Mesendoderm (in vitro differentiated cells): ENCODE measurements around the gene PRG3.

ENCODE experiments used
- DNase-seq: peaks from one replicate; pipeline ENCODE4 v3.0.0; 2013
- H2AK5ac ChIP-seq: 2 replicates; pipeline ENCODE4 v1.6.1; 2013; ENCODE audit warnings: low read length, inconsistent platforms
- H2BK120ac ChIP-seq: 2 replicates; pipeline ENCODE4 v1.6.1; 2013; ENCODE audit warnings: low read depth, mild to moderate bottlenecking, low read length, moderate library complexity, mixed read lengths
- H2BK15ac ChIP-seq: replicated peaks from 2 replicates; pipeline ENCODE4 v1.6.1; 2013; ENCODE audit warnings: low read depth, mild to moderate bottlenecking, moderate library complexity
- H2BK5ac ChIP-seq: 2 replicates; pipeline ENCODE4 v1.6.1; 2013; ENCODE audit warnings: low read length, inconsistent platforms
- H3K18ac ChIP-seq: 2 replicates; pipeline ENCODE4 v1.6.1; 2013; ENCODE audit warnings: mild to moderate bottlenecking, low read length, mixed read lengths
- H3K23ac ChIP-seq: one replicate; pipeline ENCODE4 v1.6.1; 2013; ENCODE audit warnings: low read length
- H3K27ac ChIP-seq: 2 replicates; pipeline ENCODE4 v1.5.1; 2013; ENCODE audit warnings: low read depth, mild to moderate bottlenecking, inconsistent platforms, low read length, moderate library complexity
- H3K27me3 ChIP-seq: 2 replicates; pipeline ENCODE4 v1.6.1; 2013; ENCODE audit warnings: low read length, control low read depth, mild to moderate bottlenecking, inconsistent platforms; ENCODE audit not compliant: insufficient read depth, poor library complexity
- H3K36me3 ChIP-seq: 2 replicates; pipeline ENCODE4 v1.6.1; 2013; ENCODE audit warnings: low read length, inconsistent platforms; ENCODE audit not compliant: control insufficient read depth, insufficient read depth
- H3K4ac ChIP-seq: one replicate; pipeline ENCODE4 v1.6.1; 2013; ENCODE audit warnings: low read depth, mild to moderate bottlenecking, low read length, moderate library complexity
- H3K4me1 ChIP-seq: 2 replicates; pipeline ENCODE4 v1.6.1; 2013; ENCODE audit warnings: low read depth, low read length, inconsistent platforms; ENCODE audit not compliant: control insufficient read depth
- H3K4me2 ChIP-seq: 2 replicates; pipeline ENCODE4 v1.6.1; 2013; ENCODE audit warnings: low read length
- H3K4me3 ChIP-seq: 2 replicates; pipeline ENCODE4 v1.5.1; 2013; ENCODE audit warnings: mild to moderate bottlenecking, low read length
- H3K56ac ChIP-seq: one replicate; pipeline ENCODE4 v1.6.1; 2013; ENCODE audit warnings: low read length
- H3K79me1 ChIP-seq: 2 replicates; pipeline ENCODE4 v1.6.1; 2013; ENCODE audit warnings: low read length, inconsistent platforms
- H3K79me2 ChIP-seq: 2 replicates; pipeline ENCODE4 v1.6.1; 2013; ENCODE audit warnings: mild to moderate bottlenecking, low read length; ENCODE audit not compliant: control insufficient read depth, insufficient read depth
- H3K9ac ChIP-seq: 2 replicates; pipeline ENCODE4 v1.6.1; 2013; ENCODE audit warnings: low read length, inconsistent platforms
- H4K5ac ChIP-seq: one replicate; pipeline ENCODE4 v1.6.1; 2013; ENCODE audit warnings: low read length
- H4K8ac ChIP-seq: one replicate; pipeline ENCODE4 v1.6.1; 2013; ENCODE audit warnings: low read depth, mild to moderate bottlenecking, control low read depth, low read length, moderate library complexity
- WGBS: extraction: QIAGEN DNeasy Blood & Tissue Kit; methylation state at CpG from one replicate; pipeline ENCODE4 v1.1.7; 2013; ENCODE audit warnings: low lambda C conversion rate, missing lambda C conversion rate; ENCODE audit not compliant: insufficient coverage; ENCODE audit errors: extremely low coverage; 5-methylcytosine and 5-hydroxymethylcytosine counted together

Gene PRG3

GRCh38 chr11:57359896-57360690 is 20.9 kb downstream of the PRG3 start:
- no CpG with 5 or more reads among the region's 9 CpGs for WGBS

GRCh38 chr11:57359396-57359795 is 21.6 kb downstream of the PRG3 start:
- WGBS: no CpG with 5 or more reads among the region's 5 CpGs
- H3K79me1 ChIP-seq: no peaks in the 10 kb centered on the region
- no peak overlapping the region for H4K8ac ChIP-seq
- no peak overlapping the region for H2BK15ac ChIP-seq
- DNase-seq: no peak
- H3K4me2 ChIP-seq: no peak overlapping the region
- no peak overlapping the region for H3K23ac ChIP-seq
- no peak overlapping the region for H3K56ac ChIP-seq
- H2BK5ac ChIP-seq: no peak overlapping the region
- no peaks in the 10 kb centered on the region for H3K36me3 ChIP-seq
- no peak overlapping the region for H2BK120ac ChIP-seq
- no peak overlapping the region for H3K4me3 ChIP-seq
- H3K18ac ChIP-seq: no peak overlapping the region
- no peak overlapping the region for H4K5ac ChIP-seq
- H3K9ac ChIP-seq: no peak overlapping the region
- no peak overlapping the region for H2AK5ac ChIP-seq
- H3K79me2 ChIP-seq: no peaks in the 10 kb centered on the region
- no peaks in the 10 kb centered on the region for H3K4me1 ChIP-seq
- H3K27me3 ChIP-seq: no peaks in the 10 kb centered on the region
- no peak overlapping the region for H3K4ac ChIP-seq
- H3K27ac ChIP-seq: no peak overlapping the region

More at GRCh38 chr11:57359896-57360690, 20.9 kb downstream of the PRG3 start:
- H3K23ac ChIP-seq: no peak overlapping the region
- no peak overlapping the region for H2AK5ac ChIP-seq
- H3K56ac ChIP-seq: no peak overlapping the region
- no peak overlapping the region for H3K18ac ChIP-seq
- no peak overlapping the region for H2BK15ac ChIP-seq
- no peaks in the 10 kb centered on the region for H3K79me2 ChIP-seq
- no peak overlapping the region for H4K5ac ChIP-seq
- H3K27ac ChIP-seq: no peak overlapping the region
- H2BK5ac ChIP-seq: no peak overlapping the region
- no peak overlapping the region for H3K9ac ChIP-seq
- no peaks in the 10 kb centered on the region for H3K27me3 ChIP-seq
- no peak overlapping the region for H3K4ac ChIP-seq
- no peak overlapping the region for H3K4me3 ChIP-seq
- H2BK120ac ChIP-seq: no peak overlapping the region
- H3K36me3 ChIP-seq: no peaks in the 10 kb centered on the region
- H3K4me1 ChIP-seq: peaks cover 2% of the 10 kb centered on the region
- peak; percentile 50 for DNase-seq
- H3K79me1 ChIP-seq: no peaks in the 10 kb centered on the region
- H4K8ac ChIP-seq: no peak overlapping the region
- no peak overlapping the region for H3K4me2 ChIP-seq

GRCh38 chr11:57358991-57359390 is 22.0 kb downstream of the PRG3 start:
- no peaks in the 10 kb centered on the region for H3K4me1 ChIP-seq
- H3K79me2 ChIP-seq: no peaks in the 10 kb centered on the region
- no peaks in the 10 kb centered on the region for H3K79me1 ChIP-seq
- H2BK5ac ChIP-seq: no peak overlapping the region
- no CpG with 5 or more reads among the region's 9 CpGs for WGBS
- no peak overlapping the region for H3K9ac ChIP-seq
- H3K27ac ChIP-seq: no peak overlapping the region
- H3K56ac ChIP-seq: no peak overlapping the region
- no peak overlapping the region for H4K8ac ChIP-seq
- H3K18ac ChIP-seq: no peak overlapping the region
- H3K4me3 ChIP-seq: no peak overlapping the region
- no peak overlapping the region for H3K4ac ChIP-seq
- no peak overlapping the region for H3K23ac ChIP-seq
- H2BK120ac ChIP-seq: no peak overlapping the region
- H4K5ac ChIP-seq: no peak overlapping the region
- H2AK5ac ChIP-seq: no peak overlapping the region
- no peaks in the 10 kb centered on the region for H3K27me3 ChIP-seq
- no peak overlapping the region for H3K4me2 ChIP-seq
- no peaks in the 10 kb centered on the region for H3K36me3 ChIP-seq
- no peak overlapping the region for H2BK15ac ChIP-seq
- no peak for DNase-seq

- DNase-seq: no peak
- no peak overlapping the region for H2BK120ac ChIP-seq
- no CpG with 5 or more reads among the region's 9 CpGs for WGBS
Observed at GRCh38 chr11:57358543-57358961, 22.4 kb downstream of the PRG3 start.

GRCh38 chr11:57357856-57358255 is 23.1 kb downstream of the PRG3 start:
- Histone ChIP-seq H3K4me2 (no peak overlapping the region), H3K36me3 (no peaks in the 10 kb centered on the region), H3K79me1 (no peaks in the 10 kb centered on the region), H3K4me3 (no peak overlapping the region), H3K18ac (no peak overlapping the region), H3K27ac (no peak overlapping the region), H2AK5ac (no peak overlapping the region), H3K56ac (no peak overlapping the region), H3K23ac (no peak overlapping the region), H4K5ac (no peak overlapping the region), H2BK15ac (no peak overlapping the region), H2BK5ac (no peak overlapping the region), H3K27me3 (no peaks in the 10 kb centered on the region), H3K4ac (no peak overlapping the region), H4K8ac (no peak overlapping the region), H3K9ac (no peak overlapping the region), H3K79me2 (no peaks in the 10 kb centered on the region), H2BK120ac (no peak overlapping the region), H3K4me1 (peaks cover 2% of the 10 kb centered on the region)
- WGBS: no CpG with 5 or more reads among the region's 6 CpGs
- DNase-seq: no peak

More at GRCh38 chr11:57358543-57358961, 22.4 kb downstream of the PRG3 start:
- no peaks in the 10 kb centered on the region for H3K36me3 ChIP-seq
- no peak overlapping the region for H4K8ac ChIP-seq
- no peak overlapping the region for H3K18ac ChIP-seq
- H2BK15ac ChIP-seq: no peak overlapping the region
- no peak overlapping the region for H3K9ac ChIP-seq
- H3K79me2 ChIP-seq: no peaks in the 10 kb centered on the region
- no peak overlapping the region for H3K4me2 ChIP-seq
- no peaks in the 10 kb centered on the region for H3K79me1 ChIP-seq
- H4K5ac ChIP-seq: no peak overlapping the region
- H2AK5ac ChIP-seq: no peak overlapping the region
- H3K56ac ChIP-seq: no peak overlapping the region
- no peak overlapping the region for H3K23ac ChIP-seq
- no peak overlapping the region for H2BK5ac ChIP-seq
- H3K4me3 ChIP-seq: no peak overlapping the region
- no peaks in the 10 kb centered on the region for H3K4me1 ChIP-seq
- H3K4ac ChIP-seq: no peak overlapping the region
- no peak overlapping the region for H3K27ac ChIP-seq
- H3K27me3 ChIP-seq: no peaks in the 10 kb centered on the region

- no CpG with 5 or more reads among the region's 3 CpGs for WGBS
- Histone ChIP-seq H3K36me3 (no peaks in the 10 kb centered on the region), H3K27me3 (no peaks in the 10 kb centered on the region), H3K23ac (no peak overlapping the region), H3K4me3 (no peak overlapping the region), H2BK120ac (no peak overlapping the region), H3K4me1 (peaks cover 2% of the 10 kb centered on the region), H2BK5ac (no peak overlapping the region), H3K9ac (no peak overlapping the region), H2BK15ac (no peak overlapping the region), H3K18ac (no peak overlapping the region), H3K4ac (no peak overlapping the region), H3K56ac (no peak overlapping the region), H4K5ac (no peak overlapping the region), H2AK5ac (no peak overlapping the region), H3K79me2 (no peaks in the 10 kb centered on the region), H3K27ac (no peak overlapping the region), H3K79me1 (no peaks in the 10 kb centered on the region), H3K4me2 (no peak overlapping the region), H4K8ac (no peak overlapping the region)
- DNase-seq: no peak
Observed at GRCh38 chr11:57357310-57357709, 23.6 kb downstream of the PRG3 start.
